A549 (cell line): ENCODE measurements around the gene GJB5. TPM values are rescaled to one million over a fixed set of nuclear protein-coding genes. Genes with fewer than 3 reads are reported as not detected.

Experiments
- ATAC-seq, 2 experiments: fragments of 200-7000 bp in 1 of 2; fragments of >200 bp in 1 of 2; cut with Nextera tagmentation in 1 of 2; cut with Tn5 transposase in 1 of 2; 3 replicates each; pipeline versions ENCODE4 v1.8.0 to v1.9.1; 2018 to 2020; ENCODE audit warnings: mild to moderate bottlenecking in 1 of 2, moderate library complexity in 1 of 2
- CTCF ChIA-PET: fragments of 300-600 bp; sonication (Branson Sonifier 250); formaldehyde crosslinking; extraction: SDS; loops from one replicate; lab custom pipeline; 2021; ENCODE audit warnings: antibody characterized with exemption, inconsistent platforms; lab: Yijun Ruan, JAX
- POLR2A ChIA-PET: fragments of 350-600 bp; formaldehyde crosslinking; extraction: SDS; loops from one replicate; lab custom pipeline; 2021; ENCODE audit warnings: antibody characterized with exemption, inconsistent platforms; lab: Yijun Ruan, JAX
- DNase-seq, 2 experiments: peaks; one replicate each; pipeline versions ENCODE4 v3.0.0 to v3.0.0-alpha.2; 2011 to 2016; ENCODE audit warnings: low read depth in 1 of 2, low spot score in 1 of 2
- FAIRE-seq: peaks from 2 replicates; lab custom pipeline; 2011; peaks lifted over from hg19 to GRCh38; lab: Jason Lieb, UNC
- H3K27ac ChIP-seq, 2 experiments: fragments of >200 bp; sonication (Bioruptor Twin); formaldehyde crosslinking; 3 replicates each; pipeline ENCODE4 v1.5.1; 2016 to 2017
- H3K4me1 ChIP-seq: fragments of >200 bp; sonication (Bioruptor Twin); formaldehyde crosslinking; 3 replicates; pipeline ENCODE4 v1.6.1; 2016
- H3K4me2 ChIP-seq: fragments of >200 bp; sonication (Bioruptor Twin); formaldehyde crosslinking; 3 replicates; pipeline ENCODE4 v1.6.1; 2016
- H3K4me3 ChIP-seq: fragments of >200 bp; sonication (Bioruptor Twin); formaldehyde crosslinking; 3 replicates; pipeline ENCODE4 v1.5.1; 2016
- H3K9me3 ChIP-seq: fragments of >200 bp; sonication (Bioruptor Twin); formaldehyde crosslinking; 3 replicates; pipeline ENCODE4 v1.6.1; 2016
- EHMT2 ChIP-seq: fragments of 200-600 bp; sonication (generic); IDR thresholded peaks from 2 replicates; pipeline ENCODE4 v1.6.1; 2016; ENCODE audit warnings: antibody characterized with exemption, low read depth, mild to moderate bottlenecking, moderate library complexity
- NR3C1 ChIP-seq: fragments of >200 bp; sonication (Bioruptor Twin); formaldehyde crosslinking; IDR thresholded peaks from 3 replicates; pipeline ENCODE4 v1.6.1; 2017
- WGBS: methylation state at CpG from one replicate; pipeline ENCODE4 v1.1.6; 2017; ENCODE audit errors: missing lambda C conversion rate; 5-methylcytosine and 5-hydroxymethylcytosine counted together
- polyA plus RNA-seq, 4 experiments: library from polyadenylated mRNA; depleted of rRNA in 3 of 4; stranded (reverse); fragments of >200 nt; fragmentation: RNase III in 1 of 4; extraction: RNeasy Plus Mini Kit Qiagen cat#74134 plus additional on column Dnase treatment in 1 of 4; gene quantifications; 2 replicates in 3 of 4; 3 replicates in 1 of 4; pipeline ENCODE4 v1.2.3, GENCODE V29; 2011 to 2017

GJB5 gene
- polyA plus RNA-seq, 2 of the 4 experiments (the other 2 are of a cell fraction), result 0.15 to 0.16 TPM

DNA sequence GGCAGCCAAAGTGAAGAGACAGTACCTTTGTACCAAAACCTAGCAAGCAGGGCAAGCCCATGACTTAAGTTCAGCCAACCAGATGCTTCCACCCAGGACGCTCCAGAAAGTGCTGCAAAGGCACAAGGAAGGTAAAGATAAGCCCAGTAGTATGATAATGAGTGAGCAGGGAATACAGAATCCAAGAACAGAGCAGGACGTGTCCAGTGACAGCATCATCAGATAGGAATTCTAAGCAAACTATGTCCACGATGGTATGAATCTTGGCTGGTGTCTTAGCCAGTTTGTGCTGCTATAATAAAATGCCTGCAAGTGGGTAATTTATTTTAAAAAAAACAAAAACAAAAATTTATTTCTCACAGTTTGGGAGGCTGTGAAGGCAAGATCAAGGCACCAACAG lies 51.5 kb downstream of the GJB5 start:
- 28% methylated on average over 3 of the region's 3 CpGs for WGBS
- FAIRE-seq (no peak), ATAC-seq (no peak), DNase-seq (no peak)
- CTCF ChIA-PET, result interaction anchor here (3.3 kb wide), 1 partner anchor 46 kb away, joined by 14 read pairs; no protein-coding TSS in a partner anchor
- Histone ChIP-seq H3K9me3 (no peaks in the 10 kb centered on the region), H3K4me2 (no peak overlapping the region), H3K4me3 (no peak overlapping the region), H3K4me1 (peaks cover 4% of the 10 kb centered on the region; the same call in 1 of the 3 replicates), H3K27ac (no peak overlapping the region)
- no peak for TF ChIP-seq EHMT2
- no peak for TF ChIP-seq NR3C1
- POLR2A ChIA-PET, result no interaction called here

Other genes starting within 250 kb of the GJB5 start
- 0.07 TPM in 1 of 2 replicates, not detected in the other for gene GJB4, start 4.7 kb downstream of the GJB5 start, polyA plus RNA-seq (2011; rRNA removed)
- 0.04 to 0.07 TPM in 2 of 3 replicates, not detected in the other for gene GJB4, start 4.7 kb downstream of the GJB5 start, polyA plus RNA-seq (2017; fragmentation: RNase III; extraction: RNeasy Plus Mini Kit Qiagen cat#74134 plus additional on column Dnase treatment)
- gene GJB3, start 26.2 kb downstream of the GJB5 start, polyA plus RNA-seq (2011; rRNA removed), result 0.50 and 0.81 TPM in 2 replicates
- gene GJB3, start 26.2 kb downstream of the GJB5 start, polyA plus RNA-seq (2017; fragmentation: RNase III; extraction: RNeasy Plus Mini Kit Qiagen cat#74134 plus additional on column Dnase treatment), result 0.75 to 0.84 TPM (median 0.76 TPM) in 3 replicates
- gene GJA4, start 38.0 kb downstream of the GJB5 start, polyA plus RNA-seq (2011; rRNA removed), result not detected in 2 replicates
- gene GJA4, start 38.0 kb downstream of the GJB5 start, polyA plus RNA-seq (2017; fragmentation: RNase III; extraction: RNeasy Plus Mini Kit Qiagen cat#74134 plus additional on column Dnase treatment), result not detected in 3 replicates
- gene SMIM12, start 104.7 kb downstream of the GJB5 start, polyA plus RNA-seq (2011; rRNA removed), result 34.6 and 35.8 TPM in 2 replicates
- gene SMIM12, start 104.7 kb downstream of the GJB5 start, polyA plus RNA-seq (2017; fragmentation: RNase III; extraction: RNeasy Plus Mini Kit Qiagen cat#74134 plus additional on column Dnase treatment), result 34.5 to 37.5 TPM (median 34.6 TPM) in 3 replicates
- 0.03 TPM in 1 of 2 replicates, not detected in the other for gene DLGAP3, start 174.6 kb downstream of the GJB5 start, polyA plus RNA-seq (2011; rRNA removed)
- 0.04 to 0.07 TPM (median 0.05 TPM) in 3 replicates for gene DLGAP3, start 174.6 kb downstream of the GJB5 start, polyA plus RNA-seq (2017; fragmentation: RNase III; extraction: RNeasy Plus Mini Kit Qiagen cat#74134 plus additional on column Dnase treatment)
- gene TMEM35B, start 230.3 kb downstream of the GJB5 start, polyA plus RNA-seq (2011; rRNA removed), result 27.2 and 31.8 TPM in 2 replicates
- gene TMEM35B, start 230.3 kb downstream of the GJB5 start, polyA plus RNA-seq (2017; fragmentation: RNase III; extraction: RNeasy Plus Mini Kit Qiagen cat#74134 plus additional on column Dnase treatment), result 12.6 to 16.8 TPM (median 13.3 TPM) in 3 replicates